ENCODE data around the gene CDH22. TPM values are rescaled to one million over a fixed set of nuclear protein-coding genes. Genes with fewer than 3 reads are reported as not detected.

Gene CDH22
- total and polyA plus RNA-seq, 12 donors = 0.19 to 2.9 (median 0.97) TPM; not detected in 4

- WGBS, 4 donors = 57 to 75% (median 67%) methylated on average over 12 to 13 of the region's 13 CpGs
- no peaks in the 10 kb centered on the region for H3K36me3 ChIP-seq (replicated peaks in 1 of 2)
- H3K27me3 ChIP-seq = no peaks in the 10 kb centered on the region
- intact Hi-C loops (cut with DNase I) = no loop called here
- no peak overlapping the region for H3K4me3 ChIP-seq
- H3K4me1 ChIP-seq (replicated peaks in 1 of 2) = no peaks in the 10 kb centered on the region
- TF ChIP-seq, protein P1, sequence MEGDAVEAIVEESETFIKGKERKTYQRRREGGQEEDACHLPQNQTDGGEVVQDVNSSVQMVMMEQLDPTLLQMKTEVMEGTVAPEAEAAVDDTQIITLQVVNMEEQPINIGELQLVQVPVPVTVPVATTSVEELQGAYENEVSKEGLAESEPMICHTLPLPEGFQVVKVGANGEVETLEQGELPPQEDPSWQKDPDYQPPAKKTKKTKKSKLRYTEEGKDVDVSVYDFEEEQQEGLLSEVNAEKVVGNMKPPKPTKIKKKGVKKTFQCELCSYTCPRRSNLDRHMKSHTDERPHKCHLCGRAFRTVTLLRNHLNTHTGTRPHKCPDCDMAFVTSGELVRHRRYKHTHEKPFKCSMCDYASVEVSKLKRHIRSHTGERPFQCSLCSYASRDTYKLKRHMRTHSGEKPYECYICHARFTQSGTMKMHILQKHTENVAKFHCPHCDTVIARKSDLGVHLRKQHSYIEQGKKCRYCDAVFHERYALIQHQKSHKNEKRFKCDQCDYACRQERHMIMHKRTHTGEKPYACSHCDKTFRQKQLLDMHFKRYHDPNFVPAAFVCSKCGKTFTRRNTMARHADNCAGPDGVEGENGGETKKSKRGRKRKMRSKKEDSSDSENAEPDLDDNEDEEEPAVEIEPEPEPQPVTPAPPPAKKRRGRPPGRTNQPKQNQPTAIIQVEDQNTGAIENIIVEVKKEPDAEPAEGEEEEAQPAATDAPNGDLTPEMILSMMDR (IDR thresholded peaks at IDR 0.05) = no peak
- no peak for TF ChIP-seq POLR2A (IDR thresholded peaks at IDR 0.05)
- DNase-seq = no peak
- H3K9me3 ChIP-seq (replicated peaks in 1 of 3) = no peaks in the 10 kb centered on the region
- H3K27ac ChIP-seq = no peak overlapping the region
Observed at GRCh38 chr20:46182276-46183200, 125.8 kb downstream of the CDH22 start.

DNA sequence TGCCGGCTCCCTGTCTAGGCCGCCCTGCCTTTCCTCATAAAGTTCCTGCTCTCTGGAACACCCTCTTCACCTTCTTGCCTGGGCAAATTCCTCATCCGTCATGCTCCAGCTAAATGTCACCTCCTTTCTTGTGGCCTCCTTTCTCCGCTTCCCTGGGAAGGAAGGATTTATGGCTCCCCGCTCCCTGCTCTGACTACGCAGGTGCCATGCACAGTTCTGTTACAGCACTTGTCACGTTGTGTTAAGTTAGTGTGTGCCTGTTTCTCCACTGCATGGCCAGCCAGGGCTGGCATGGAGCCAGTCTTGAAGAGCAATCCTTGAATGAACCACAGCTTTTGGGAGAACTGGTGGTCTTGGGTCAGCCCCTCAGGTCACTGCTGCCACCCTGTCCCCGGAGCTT lies 128.4 kb downstream of the CDH22 start:
- Histone ChIP-seq H3K9me3 (replicated peaks in 1 of 3) (no peaks in the 10 kb centered on the region), H3K36me3 (replicated peaks in 1 of 2) (no peaks in the 10 kb centered on the region), H3K4me1 (replicated peaks in 1 of 2) (no peaks in the 10 kb centered on the region), H3K27me3 (no peaks in the 10 kb centered on the region), H3K27ac (no peak overlapping the region), H3K4me3 (no peak overlapping the region)
- intact Hi-C loops (cut with DNase I) = loop anchor here (10.0 kb wide), 2 partner anchors 155 to 165 kb away; partner anchors contain the start of gene SLC12A5 (in 1 of the 2)
- TF ChIP-seq, protein P1 (IDR thresholded peaks at IDR 0.05) = no peak
- 57 to 82% (median 68%) methylated on average over 7 to 8 of the region's 8 CpGs for WGBS, 4 donors
- DNase-seq = peak in 2 of 7 donors; percentile 10 to 71

- DNase-seq = peak in 1 of 7 donors; percentile 8
- Histone ChIP-seq H3K36me3 (replicated peaks in 1 of 2) (no peaks in the 10 kb centered on the region), H3K4me3 (no peak overlapping the region), H3K27me3 (peaks cover 5% of the 10 kb centered on the region), H3K9me3 (replicated peaks in 1 of 3) (no peaks in the 10 kb centered on the region), H3K4me1 (replicated peaks in 1 of 2) (no peaks in the 10 kb centered on the region), H3K27ac (no peak overlapping the region)
- intact Hi-C loops (cut with DNase I) = loop anchor here (10.0 kb wide), 2 partner anchors 154 to 164 kb away; partner anchors contain the start of gene SLC12A5 (in 1 of the 2)
- whole genome bisulfite sequencing, 4 donors = 46 to 67% (median 59%) methylated on average over 6 to 8 of the region's 8 CpGs
- no peak for TF ChIP-seq POLR2A (IDR thresholded peaks at IDR 0.05)
- TF ChIP-seq, protein P1 (IDR thresholded peaks at IDR 0.05) = no peak
Observed at GRCh38 chr20:46178891-46179290, 129.4 kb downstream of the CDH22 start.

GRCh38 chr20:46177768-46178167 lies 130.5 kb downstream of the CDH22 start:
- 89 to 95% (median 93%) methylated on average over 12 to 15 of the region's 15 CpGs for WGBS, 4 donors
- Histone ChIP-seq H3K9me3 (replicated peaks in 1 of 3) (no peaks in the 10 kb centered on the region), H3K27ac (no peak overlapping the region), H3K4me1 (replicated peaks in 1 of 2) (no peaks in the 10 kb centered on the region), H3K36me3 (replicated peaks in 1 of 2) (no peaks in the 10 kb centered on the region), H3K27me3 (peaks cover 11% of the 10 kb centered on the region), H3K4me3 (no peak overlapping the region)
- intact Hi-C loops (cut with DNase I) = loop anchor here (10.0 kb wide), 2 partner anchors 153 to 163 kb away; partner anchors contain the start of gene SLC12A5 (in 1 of the 2)
- no peak for TF ChIP-seq POLR2A (IDR thresholded peaks at IDR 0.05)
- TF ChIP-seq, protein P1 (IDR thresholded peaks at IDR 0.05) = no peak
- no peak for DNase-seq

Measured in adrenal gland (tissue), 12 donors.